GM23338 (cell line): ENCODE data around the gene CERS5. TPM values are rescaled to one million over a fixed set of nuclear protein-coding genes. Genes with fewer than 3 reads are reported as not detected.

ENCODE experiments used
- ATAC-seq: fragments of 200-7000 bp; cut with Tn5 transposase; 3 replicates; pipeline ENCODE4 v1.9.1; 2020
- DNase-seq: peaks from one replicate; pipeline ENCODE4 v3.0.0-alpha.2; 2015; ENCODE audit warnings: low spot score
- H2AFZ ChIP-seq: fragments of 200-600 bp; sonication (generic); 2 replicates; pipeline ENCODE4 v1.8.0; 2016; ENCODE audit warnings: antibody characterized with exemption, mild to moderate bottlenecking, moderate library complexity
- H3F3A ChIP-seq: fragments of 200-600 bp; sonication (generic); replicated peaks from 2 replicates; pipeline ENCODE4 v1.8.0; 2017; ENCODE audit warnings: antibody characterized with exemption, mixed run types, low read depth
- H3K27ac ChIP-seq: fragments of 200-600 bp; sonication (generic); 2 replicates; pipeline ENCODE4 v1.6.1; 2016; ENCODE audit warnings: low read depth
- H3K27me3 ChIP-seq: fragments of 200-600 bp; sonication (generic); 2 replicates; pipeline ENCODE4 v1.8.0; 2016; ENCODE audit warnings: mild to moderate bottlenecking, mixed run types, moderate library complexity; ENCODE audit not compliant: insufficient read depth
- H3K36me3 ChIP-seq: fragments of 200-600 bp; sonication (generic); 2 replicates; pipeline ENCODE4 v1.8.0; 2016; ENCODE audit warnings: mild to moderate bottlenecking; ENCODE audit not compliant: insufficient read depth
- H3K4me1 ChIP-seq: fragments of 200-600 bp; sonication (generic); 2 replicates; pipeline ENCODE4 v1.8.0; 2016; ENCODE audit warnings: mild to moderate bottlenecking, moderate library complexity; ENCODE audit not compliant: insufficient read depth
- H3K4me2 ChIP-seq: fragments of 200-600 bp; sonication (generic); 2 replicates; pipeline ENCODE4 v1.7.1; 2017; ENCODE audit warnings: mixed run types
- H3K4me3 ChIP-seq: fragments of 200-600 bp; sonication (generic); 2 replicates; pipeline ENCODE4 v1.6.1; 2016; ENCODE audit warnings: mixed run types
- H3K79me2 ChIP-seq: fragments of 200-600 bp; sonication (generic); replicated peaks from 2 replicates; pipeline ENCODE4 v1.8.0; 2017; ENCODE audit warnings: mild to moderate bottlenecking; ENCODE audit not compliant: insufficient read depth
- H3K9me2 ChIP-seq: fragments of 200-600 bp; sonication (generic); 2 replicates; pipeline ENCODE4 v1.8.0; 2017; ENCODE audit not compliant: insufficient read depth
- H4K20me1 ChIP-seq: fragments of 200-600 bp; sonication (generic); replicated peaks from 2 replicates; pipeline ENCODE4 v1.8.0; 2017; ENCODE audit warnings: mild to moderate bottlenecking; ENCODE audit not compliant: insufficient read depth
- H3K27ac Mint-ChIP-seq: 2 replicates; pipeline ENCODE4 v1.8.0; 2020; ENCODE audit warnings: inconsistent platforms, mild to moderate bottlenecking, moderate library complexity, mixed read lengths
- H3K27me3 Mint-ChIP-seq: 3 replicates; pipeline ENCODE4 v1.8.0; 2022; ENCODE audit warnings: low read depth, mild to moderate bottlenecking, moderate library complexity, mixed read lengths, inconsistent platforms; ENCODE audit not compliant: insufficient read depth, poor library complexity
- H3K36me3 Mint-ChIP-seq: 3 replicates; pipeline ENCODE4 v1.8.0; 2021; ENCODE audit warnings: low read depth, mild to moderate bottlenecking, inconsistent platforms, moderate library complexity, mixed read lengths
- H3K4me1 Mint-ChIP-seq: 3 replicates; pipeline ENCODE4 v1.8.0; 2020; ENCODE audit warnings: mild to moderate bottlenecking, inconsistent platforms, mixed read lengths
- H3K4me3 Mint-ChIP-seq: 3 replicates; pipeline ENCODE4 v1.8.0; 2021; ENCODE audit warnings: moderate library complexity, mild to moderate bottlenecking, inconsistent platforms, mixed read lengths
- H3K9me3 Mint-ChIP-seq: 3 replicates; pipeline ENCODE4 v1.8.0; 2020; ENCODE audit warnings: moderate library complexity, mild to moderate bottlenecking, inconsistent platforms, mixed read lengths
- CREB1 ChIP-seq: fragments of 250-450 bp; sonication (Bioruptor Pico); IDR thresholded peaks from 2 replicates; pipeline ENCODE4 v1.5.0; 2020; ENCODE audit warnings: low read depth, mild to moderate bottlenecking, moderate library complexity
- ETS1 ChIP-seq: IDR thresholded peaks from 2 replicates; pipeline ENCODE4 v1.6.1; 2016; ENCODE audit warnings: antibody characterized with exemption
- EZH2 ChIP-seq: fragments of 200-600 bp; sonication (generic); IDR thresholded peaks from one replicate; pipeline ENCODE4 v1.8.0; 2017; ENCODE audit warnings: antibody characterized with exemption, mild to moderate bottlenecking, low read depth; ENCODE audit not compliant: unreplicated experiment
- EZH2phosphoT487 ChIP-seq: fragments of 200-600 bp; sonication (generic); IDR thresholded peaks from one replicate; pipeline ENCODE4 v1.8.1; 2018; ENCODE audit warnings: antibody characterized with exemption; ENCODE audit not compliant: unreplicated experiment
- JUNB ChIP-seq: IDR thresholded peaks from one replicate; pipeline ENCODE4 v1.6.1; 2016; ENCODE audit warnings: antibody characterized with exemption; ENCODE audit not compliant: unreplicated experiment
- NANOG ChIP-seq: IDR thresholded peaks from 2 replicates; pipeline ENCODE4 v1.6.1; 2016; ENCODE audit warnings: antibody characterized with exemption, borderline replicate concordance
- POLR2AphosphoS5 ChIP-seq: IDR thresholded peaks from 2 replicates; pipeline ENCODE4 v1.6.1; 2016; ENCODE audit warnings: antibody characterized with exemption, low read depth
- STAT1 ChIP-seq: IDR thresholded peaks from one replicate; pipeline ENCODE4 v1.6.1; 2016; ENCODE audit warnings: antibody characterized with exemption; ENCODE audit not compliant: unreplicated experiment
- ZNF114 ChIP-seq: fragments of 250-450 bp; sonication (Bioruptor Pico); IDR thresholded peaks from 2 replicates; pipeline ENCODE4 v1.5.0; 2020; ENCODE audit warnings: mild to moderate bottlenecking, moderate library complexity
- ZNF331 ChIP-seq: fragments of 250-450 bp; sonication (Bioruptor Pico); IDR thresholded peaks from 2 replicates; pipeline ENCODE4 v1.5.0; 2020; ENCODE audit warnings: low read depth, mild to moderate bottlenecking, moderate library complexity
- long read RNA-seq: library from polyadenylated mRNA; unstranded; transcript quantifications from one replicate; pipeline ENCODE4 v2.0.0, GENCODE V29; 2020; ENCODE audit not compliant: unreplicated experiment
- polyA plus RNA-seq: library from polyadenylated mRNA; unstranded; fragments of >200 nt; fragmentation: Nextera tagmentation; extraction: Ambion mirVana; gene quantifications from 2 replicates; pipeline ENCODE4 v1.2.1, GENCODE V29; 2016
- total RNA-seq: library from RNA; depleted of rRNA; stranded (reverse); fragments of >200 nt; shearing (Covaris generic); gene quantifications from 2 replicates; pipeline ENCODE4 v1.2.3, GENCODE V29; 2014; rRNA removed
- TF ChIP-seq, protein P1 (sequence below), 2 experiments: fragments of 200-600 bp in 1 of 2; sonication (generic) in 1 of 2; conservative IDR thresholded peaks; 2 replicates each; pipeline versions ENCODE4 v1.5.1 to v1.6.1; 2016 to 2017; ENCODE audit warnings: antibody characterized with exemption in 2 of 2, low read depth in 2 of 2, mild to moderate bottlenecking in 2 of 2, moderate library complexity in 1 of 2
- TF ChIP-seq, protein P2 (sequence below): IDR thresholded peaks from one replicate; pipeline ENCODE4 v1.6.1; 2018; ENCODE audit warnings: antibody characterized with exemption; ENCODE audit not compliant: unreplicated experiment

The CERS5 gene, protein sequence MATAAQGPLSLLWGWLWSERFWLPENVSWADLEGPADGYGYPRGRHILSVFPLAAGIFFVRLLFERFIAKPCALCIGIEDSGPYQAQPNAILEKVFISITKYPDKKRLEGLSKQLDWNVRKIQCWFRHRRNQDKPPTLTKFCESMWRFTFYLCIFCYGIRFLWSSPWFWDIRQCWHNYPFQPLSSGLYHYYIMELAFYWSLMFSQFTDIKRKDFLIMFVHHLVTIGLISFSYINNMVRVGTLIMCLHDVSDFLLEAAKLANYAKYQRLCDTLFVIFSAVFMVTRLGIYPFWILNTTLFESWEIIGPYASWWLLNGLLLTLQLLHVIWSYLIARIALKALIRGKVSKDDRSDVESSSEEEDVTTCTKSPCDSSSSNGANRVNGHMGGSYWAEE
- total RNA-seq (50.2 and 56.5 TPM in 2 replicates), polyA plus RNA-seq (42.7 and 45.4 TPM in 2 replicates)
- long read RNA-seq, transcript CERS5-201 (10 exons, 2,051 nt): major isoform, 21 of 35 reads
- long read RNA-seq, partial matches to known transcripts: 0 of 35 reads
- long read RNA-seq, other reads (novel, unspliced or antisense): 13 of 35 reads

- Histone ChIP-seq H3K4me3 (peak within 1 kb of the TSS; percentile 98), H3K36me3 (no peaks in the 10 kb centered on the region), H3K4me1 (peaks cover 25% of the 10 kb centered on the region; the same call in 1 of the 2 replicates), H3K4me2 (peak within 1 kb of the TSS; percentile 99), H3F3A (peaks cover 26% of the 10 kb centered on the region), H3K79me2 (peaks cover 44% of the 10 kb centered on the region), H2AFZ (peak within 1 kb of the TSS; percentile 93), H3K27me3 (no peaks in the 10 kb centered on the region), H4K20me1 (peaks cover 5% of the 10 kb centered on the region), H3K9me2 (no peaks in the 10 kb centered on the region), H3K27ac (peak within 1 kb of the TSS; percentile 99)
- peak; percentile 94 for ATAC-seq
- TF ChIP-seq EZH2phosphoT487 (no peak), JUNB (no peak), EZH2 (no peak), CREB1 (CRISPR knock-in tag) (peak; percentile 54), ZNF114 (CRISPR knock-in tag) (no peak), POLR2AphosphoS5 (peak; percentile 87), ETS1 (no peak), ZNF331 (no peak), NANOG (no peak), STAT1 (no peak)
- TF ChIP-seq, protein P1, sequence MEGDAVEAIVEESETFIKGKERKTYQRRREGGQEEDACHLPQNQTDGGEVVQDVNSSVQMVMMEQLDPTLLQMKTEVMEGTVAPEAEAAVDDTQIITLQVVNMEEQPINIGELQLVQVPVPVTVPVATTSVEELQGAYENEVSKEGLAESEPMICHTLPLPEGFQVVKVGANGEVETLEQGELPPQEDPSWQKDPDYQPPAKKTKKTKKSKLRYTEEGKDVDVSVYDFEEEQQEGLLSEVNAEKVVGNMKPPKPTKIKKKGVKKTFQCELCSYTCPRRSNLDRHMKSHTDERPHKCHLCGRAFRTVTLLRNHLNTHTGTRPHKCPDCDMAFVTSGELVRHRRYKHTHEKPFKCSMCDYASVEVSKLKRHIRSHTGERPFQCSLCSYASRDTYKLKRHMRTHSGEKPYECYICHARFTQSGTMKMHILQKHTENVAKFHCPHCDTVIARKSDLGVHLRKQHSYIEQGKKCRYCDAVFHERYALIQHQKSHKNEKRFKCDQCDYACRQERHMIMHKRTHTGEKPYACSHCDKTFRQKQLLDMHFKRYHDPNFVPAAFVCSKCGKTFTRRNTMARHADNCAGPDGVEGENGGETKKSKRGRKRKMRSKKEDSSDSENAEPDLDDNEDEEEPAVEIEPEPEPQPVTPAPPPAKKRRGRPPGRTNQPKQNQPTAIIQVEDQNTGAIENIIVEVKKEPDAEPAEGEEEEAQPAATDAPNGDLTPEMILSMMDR (conservative IDR thresholded peaks at IDR 0.05; ENCODE audit: low read depth in 2 of 2): no peak
- TF ChIP-seq, protein P2, sequence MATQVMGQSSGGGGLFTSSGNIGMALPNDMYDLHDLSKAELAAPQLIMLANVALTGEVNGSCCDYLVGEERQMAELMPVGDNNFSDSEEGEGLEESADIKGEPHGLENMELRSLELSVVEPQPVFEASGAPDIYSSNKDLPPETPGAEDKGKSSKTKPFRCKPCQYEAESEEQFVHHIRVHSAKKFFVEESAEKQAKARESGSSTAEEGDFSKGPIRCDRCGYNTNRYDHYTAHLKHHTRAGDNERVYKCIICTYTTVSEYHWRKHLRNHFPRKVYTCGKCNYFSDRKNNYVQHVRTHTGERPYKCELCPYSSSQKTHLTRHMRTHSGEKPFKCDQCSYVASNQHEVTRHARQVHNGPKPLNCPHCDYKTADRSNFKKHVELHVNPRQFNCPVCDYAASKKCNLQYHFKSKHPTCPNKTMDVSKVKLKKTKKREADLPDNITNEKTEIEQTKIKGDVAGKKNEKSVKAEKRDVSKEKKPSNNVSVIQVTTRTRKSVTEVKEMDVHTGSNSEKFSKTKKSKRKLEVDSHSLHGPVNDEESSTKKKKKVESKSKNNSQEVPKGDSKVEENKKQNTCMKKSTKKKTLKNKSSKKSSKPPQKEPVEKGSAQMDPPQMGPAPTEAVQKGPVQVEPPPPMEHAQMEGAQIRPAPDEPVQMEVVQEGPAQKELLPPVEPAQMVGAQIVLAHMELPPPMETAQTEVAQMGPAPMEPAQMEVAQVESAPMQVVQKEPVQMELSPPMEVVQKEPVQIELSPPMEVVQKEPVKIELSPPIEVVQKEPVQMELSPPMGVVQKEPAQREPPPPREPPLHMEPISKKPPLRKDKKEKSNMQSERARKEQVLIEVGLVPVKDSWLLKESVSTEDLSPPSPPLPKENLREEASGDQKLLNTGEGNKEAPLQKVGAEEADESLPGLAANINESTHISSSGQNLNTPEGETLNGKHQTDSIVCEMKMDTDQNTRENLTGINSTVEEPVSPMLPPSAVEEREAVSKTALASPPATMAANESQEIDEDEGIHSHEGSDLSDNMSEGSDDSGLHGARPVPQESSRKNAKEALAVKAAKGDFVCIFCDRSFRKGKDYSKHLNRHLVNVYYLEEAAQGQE: no peak
- Mint-ChIP-seq H3K4me3 (peak within 1 kb of the TSS; percentile 88), H3K36me3 (peaks cover 26% of the 10 kb centered on the region), H3K4me1 (peaks cover 20% of the 10 kb centered on the region), H3K9me3 (peaks cover 28% of the 10 kb centered on the region), H3K27ac (peak within 1 kb of the TSS; percentile 97), H3K27me3 (peaks cover 9% of the 10 kb centered on the region)
- peak; percentile 99 for DNase-seq
Observed at GRCh38 chr12:50167049-50167828, at the start of gene CERS5. TSS of gene CERS5 (minus strand) at chr12:50167369. CDS start at chr12:50167297, 72 bp downstream.
